HG03432 (cell line): ENCODE measurements around the gene RAP1GAP.

Experiments used
- ATAC-seq: cut with Tn5 transposase; IDR thresholded peaks from one replicate; pipeline ENCODE4 v1.9.1; 2021; ENCODE audit warnings: mild to moderate bottlenecking, moderate library complexity; ENCODE audit not compliant: unreplicated experiment

RAP1GAP gene

GRCh38 chr1:21669258-21670058, at the start of gene RAP1GAP:
Gene RAP1GAP (minus strand): TSS chr1:21669357. CDS start chr1:21620032, 49,325 bp downstream.
- ATAC-seq, result no peak

GRCh38 chr1:21716169-21716568, 47.0 kb upstream of the RAP1GAP start:
- no peak for ATAC-seq

GRCh38 chr1:21707891-21708290, 38.7 kb upstream of the RAP1GAP start:
- ATAC-seq, result no peak

GRCh38 chr1:21707086-21707840, 38.1 kb upstream of the RAP1GAP start:
- no peak for ATAC-seq

GRCh38 chr1:21706151-21706835, 37.1 kb upstream of the RAP1GAP start:
- no peak for ATAC-seq

GRCh38 chr1:21705303-21705980, 36.3 kb upstream of the RAP1GAP start:
- no peak for ATAC-seq

GRCh38 chr1:21704145-21704544, 35.0 kb upstream of the RAP1GAP start:
- ATAC-seq, result no peak

GRCh38 chr1:21703318-21703963, 34.3 kb upstream of the RAP1GAP start:
- ATAC-seq, result no peak

GRCh38 chr1:21702780-21703179, 33.6 kb upstream of the RAP1GAP start:
- ATAC-seq, result no peak

GRCh38 chr1:21701401-21701800, 32.2 kb upstream of the RAP1GAP start:
- ATAC-seq, result no peak

GRCh38 chr1:21700094-21700493, 30.9 kb upstream of the RAP1GAP start:
- no peak for ATAC-seq

GRCh38 chr1:21696931-21697330, 27.8 kb upstream of the RAP1GAP start:
- no peak for ATAC-seq

GRCh38 chr1:21693732-21694131, 24.6 kb upstream of the RAP1GAP start:
- ATAC-seq, result no peak

- no peak for ATAC-seq
Measured at GRCh38 chr1:21691739-21692138, 22.6 kb upstream of the RAP1GAP start.

GRCh38 chr1:21689661-21690372, 20.7 kb upstream of the RAP1GAP start:
- no peak for ATAC-seq

GRCh38 chr1:21687081-21687529, 17.9 kb upstream of the RAP1GAP start:
- no peak for ATAC-seq

- ATAC-seq, result no peak
Measured at GRCh38 chr1:21685946-21686678, 17.0 kb upstream of the RAP1GAP start.

GRCh38 chr1:21681426-21681825, 12.3 kb upstream of the RAP1GAP start:
- ATAC-seq, result no peak

- ATAC-seq, result no peak
Measured at GRCh38 chr1:21680918-21681317, 11.8 kb upstream of the RAP1GAP start.
